ENCODE measurements around the gene CACNA2D2.
A peak's percentile ranks its signal among the peaks of the same experiment; 100 is the strongest.

The CACNA2D2 gene

GRCh38 chr3:50337175-50337861, 166.1 kb downstream of the CACNA2D2 start:
- POLR2A ChIA-PET: interaction anchor here (0.6 to 1.9 kb wide), 10 partner anchors 9 to 1818 kb away, joined by 3 to 31 read pairs (median 3); partner anchors contain the start of genes CYB561D2, DCAF1, HYAL2 and HYAL3
- CTCF ChIA-PET: interaction anchor here (0.8 to 4.9 kb wide), 6 partner anchors 9 to 205 kb away, joined by 3 to 46 read pairs (median 6); partner anchors contain the start of genes CYB561D2, HYAL2, NPRL2 and TUSC2
- peak; percentile 96 for DNase-seq (ENCODE audit: low read depth, low spot score)

DNA sequence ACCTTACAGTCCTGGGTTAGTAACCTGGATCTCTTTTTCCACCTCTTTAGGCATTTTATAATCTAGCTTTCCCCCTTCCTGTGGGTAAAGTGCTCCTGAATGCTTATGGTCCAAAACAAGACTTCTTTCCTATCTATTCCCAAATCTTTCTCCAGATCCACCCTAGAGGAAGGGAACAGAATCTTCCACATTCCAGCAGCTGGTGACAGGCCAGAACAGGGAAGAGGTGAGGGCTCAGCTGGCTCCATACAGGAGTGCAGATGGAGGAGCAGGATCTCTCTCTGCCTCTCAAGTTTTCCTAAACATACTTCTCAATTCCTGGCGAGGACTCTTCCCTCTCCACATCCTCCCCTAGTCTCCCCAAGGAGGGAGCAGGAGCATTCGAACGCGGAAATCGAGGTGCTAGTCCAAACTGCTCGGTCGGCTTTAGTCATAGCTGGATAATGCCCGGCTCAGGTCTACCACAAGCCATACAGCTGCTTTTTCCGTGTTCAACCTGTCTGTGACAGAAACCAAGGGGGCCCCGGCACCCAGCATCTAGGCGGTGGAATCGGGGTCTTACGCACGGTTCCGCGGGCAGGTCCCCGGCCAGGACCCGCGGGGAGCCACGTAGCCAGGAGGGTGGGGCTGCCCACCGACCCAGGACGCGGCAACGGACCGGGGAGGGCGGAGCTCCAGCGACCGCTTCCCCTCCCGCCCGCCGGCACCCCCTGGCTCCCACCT, 166.8 kb downstream of the CACNA2D2 start:
- POLR2A ChIA-PET: interaction anchor here (0.6 to 1.9 kb wide), 9 partner anchors 8 to 1818 kb away, joined by 3 to 31 read pairs (median 3); partner anchors contain the start of genes CYB561D2, DCAF1, HYAL3 and NAA80
- DNase-seq (ENCODE audit: low read depth, low spot score): no peak
- H3K4me3 ChIP-seq (ENCODE audit: low read depth, low read length): peak overlapping the region; percentile 92
- CTCF ChIA-PET: interaction anchor here (0.8 to 4.9 kb wide), 11 partner anchors 9 to 213 kb away, joined by 3 to 46 read pairs (median 4); partner anchors contain the start of genes CYB561D2, HYAL2, NPRL2 and TUSC2
- TF ChIP-seq, protein P1, sequence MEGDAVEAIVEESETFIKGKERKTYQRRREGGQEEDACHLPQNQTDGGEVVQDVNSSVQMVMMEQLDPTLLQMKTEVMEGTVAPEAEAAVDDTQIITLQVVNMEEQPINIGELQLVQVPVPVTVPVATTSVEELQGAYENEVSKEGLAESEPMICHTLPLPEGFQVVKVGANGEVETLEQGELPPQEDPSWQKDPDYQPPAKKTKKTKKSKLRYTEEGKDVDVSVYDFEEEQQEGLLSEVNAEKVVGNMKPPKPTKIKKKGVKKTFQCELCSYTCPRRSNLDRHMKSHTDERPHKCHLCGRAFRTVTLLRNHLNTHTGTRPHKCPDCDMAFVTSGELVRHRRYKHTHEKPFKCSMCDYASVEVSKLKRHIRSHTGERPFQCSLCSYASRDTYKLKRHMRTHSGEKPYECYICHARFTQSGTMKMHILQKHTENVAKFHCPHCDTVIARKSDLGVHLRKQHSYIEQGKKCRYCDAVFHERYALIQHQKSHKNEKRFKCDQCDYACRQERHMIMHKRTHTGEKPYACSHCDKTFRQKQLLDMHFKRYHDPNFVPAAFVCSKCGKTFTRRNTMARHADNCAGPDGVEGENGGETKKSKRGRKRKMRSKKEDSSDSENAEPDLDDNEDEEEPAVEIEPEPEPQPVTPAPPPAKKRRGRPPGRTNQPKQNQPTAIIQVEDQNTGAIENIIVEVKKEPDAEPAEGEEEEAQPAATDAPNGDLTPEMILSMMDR (IDR thresholded peaks at IDR 0.05; ENCODE audit: insufficient read depth, low read length, missing control alignments): no peak

More at GRCh38 chr3:50337175-50337861, 166.1 kb downstream of the CACNA2D2 start:
- TF ChIP-seq, protein P1 (IDR thresholded peaks at IDR 0.05; ENCODE audit: insufficient read depth, low read length, missing control alignments): no peak
- H3K4me3 ChIP-seq (ENCODE audit: low read depth, low read length): peak overlapping the region; percentile 92

GRCh38 chr3:50334339-50335075, 168.9 kb downstream of the CACNA2D2 start:
- no peak for DNase-seq (ENCODE audit: low read depth, low spot score)
- CTCF ChIA-PET: interaction anchor here (1.0 to 3.0 kb wide), 6 partner anchors 11 to 208 kb away, joined by 3 to 18 read pairs (median 3); partner anchors contain the start of gene HYAL2
- H3K4me3 ChIP-seq (ENCODE audit: low read depth, low read length): peak overlapping the region; percentile 21
- TF ChIP-seq, protein P1 (IDR thresholded peaks at IDR 0.05; ENCODE audit: insufficient read depth, low read length, missing control alignments): no peak
- POLR2A ChIA-PET: no interaction called here

DNA sequence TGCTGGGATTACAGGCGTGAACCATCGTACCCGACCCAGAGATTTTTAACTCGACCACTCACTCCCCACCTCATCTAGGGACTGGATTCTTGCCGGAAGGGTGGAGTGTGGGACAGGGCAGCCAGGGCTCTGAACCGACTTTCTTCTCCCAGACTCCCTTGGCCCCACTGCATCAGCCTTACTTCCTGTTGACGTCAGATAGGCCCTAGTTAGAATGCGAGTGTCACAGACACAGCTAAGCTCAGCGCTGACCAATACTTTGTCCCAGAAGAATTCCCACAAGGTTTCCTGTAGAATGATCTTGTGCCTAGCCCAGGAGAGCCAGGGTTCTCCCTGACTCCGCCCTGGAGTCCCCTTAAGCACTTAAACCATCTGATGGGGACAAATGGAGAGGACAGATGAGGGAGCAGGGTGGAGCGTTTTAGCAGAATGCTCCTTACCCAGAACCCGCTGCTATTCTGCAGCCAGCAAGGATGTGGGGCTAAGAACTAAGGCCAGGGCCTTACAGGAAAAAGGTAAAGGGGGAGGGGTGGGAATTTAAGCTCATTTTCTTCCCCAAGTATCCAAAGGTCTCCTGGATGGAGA, 169.6 kb downstream of the CACNA2D2 start:
- TF ChIP-seq, protein P1 (IDR thresholded peaks at IDR 0.05; ENCODE audit: insufficient read depth, low read length, missing control alignments): no peak
- H3K4me3 ChIP-seq (ENCODE audit: low read depth, low read length): peak overlapping the region; percentile 15
- POLR2A ChIA-PET: interaction anchor here (1.2 kb wide), 1 partner anchor 12 kb away, joined by 3 read pairs; no protein-coding TSS in a partner anchor
- no peak for DNase-seq (ENCODE audit: low read depth, low spot score)
- CTCF ChIA-PET: interaction anchor here (1.0 to 3.0 kb wide), 5 partner anchors 11 to 208 kb away, joined by 3 to 18 read pairs (median 3); partner anchors contain the start of gene HYAL2

DNA sequence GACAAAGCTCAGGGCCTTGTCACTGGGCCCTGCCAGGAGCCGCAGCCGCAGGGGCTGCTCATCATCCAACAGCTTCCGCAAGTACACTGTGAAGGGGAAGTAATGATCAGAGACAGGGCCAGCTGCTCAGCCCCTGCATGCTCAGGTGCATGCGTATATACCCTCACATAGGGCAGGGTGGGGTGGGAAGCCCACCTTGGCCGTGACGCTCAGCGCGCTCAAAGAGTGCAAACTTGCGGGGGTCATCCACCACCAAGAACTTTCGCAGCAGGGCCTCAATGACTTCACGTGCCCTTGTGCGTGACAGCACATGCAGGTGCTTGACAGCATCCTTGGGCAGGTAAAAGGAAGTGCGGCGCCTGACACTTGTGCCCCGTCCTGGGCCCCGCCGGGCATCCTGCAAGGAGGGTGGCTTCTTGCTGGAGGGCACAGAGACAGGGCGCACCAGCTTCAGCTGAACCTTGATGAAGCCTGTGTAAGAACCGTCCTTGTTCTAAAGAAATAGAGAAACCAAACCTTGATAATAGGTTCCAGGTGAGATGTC, 172.0 kb downstream of the CACNA2D2 start:
- CTCF ChIA-PET: interaction anchor here (1.9 kb wide), 1 partner anchor 10 kb away, joined by 7 read pairs; the partner anchor contains the start of gene HYAL2
- POLR2A ChIA-PET: no interaction called here
- no peak for DNase-seq (ENCODE audit: low read depth, low spot score)
- no peak overlapping the region for H3K4me3 ChIP-seq (ENCODE audit: low read depth, low read length)
- TF ChIP-seq, protein P1 (IDR thresholded peaks at IDR 0.05; ENCODE audit: insufficient read depth, low read length, missing control alignments): no peak
